NCI-H82 treated with DMSO at 0.1 percent for 48 hours (cell line): Measurements from ENCODE around the gene LRIT1.

ENCODE experiments used
- DNase-seq: peaks from one replicate; lab custom pipeline; 2025; ENCODE audit not compliant: unreplicated experiment; lab: John Stamatoyannopoulos, UW

LRIT1 gene

GRCh38 chr10:84254552-84255478, 13.5 kb upstream of the LRIT1 start:
- DNase-seq, result no peak

GRCh38 chr10:84248794-84249193, 7.4 kb upstream of the LRIT1 start:
- no peak for DNase-seq

- no peak for DNase-seq
These were observed 6.2 kb upstream of the LRIT1 start for GRCh38 chr10:84247496-84247895.

GRCh38 chr10:84244651-84245270, 3.4 kb upstream of the LRIT1 start, which contains the start of gene RGR:
Gene RGR, plus strand, starts transcription at chr10:84245053. Its CDS starts 38 bp downstream, at chr10:84245091.
- peak; percentile 84 for DNase-seq

GRCh38 chr10:84243759-84244158, 2.4 kb upstream of the LRIT1 start:
- DNase-seq, result no peak

GRCh38 chr10:84238909-84239308, 2.4 kb downstream of the LRIT1 start:
- no peak for DNase-seq

- DNase-seq, result no peak
These were observed 3.9 kb downstream of the LRIT1 start for GRCh38 chr10:84237199-84238051.

- no peak for DNase-seq
These were observed 4.5 kb downstream of the LRIT1 start for GRCh38 chr10:84236807-84237198.

- DNase-seq, result no peak
These were observed 6.2 kb downstream of the LRIT1 start for GRCh38 chr10:84235096-84235495.

- DNase-seq, result no peak
These were observed 6.9 kb downstream of the LRIT1 start for GRCh38 chr10:84234479-84234878.

GRCh38 chr10:84233940-84234339, 7.4 kb downstream of the LRIT1 start:
- no peak for DNase-seq

GRCh38 chr10:84232376-84232775, 9.0 kb downstream of the LRIT1 start:
- DNase-seq, result no peak

- no peak for DNase-seq
These were observed 11.0 kb downstream of the LRIT1 start for GRCh38 chr10:84230359-84230758.

- DNase-seq, result no peak
These were observed 13.5 kb downstream of the LRIT1 start for GRCh38 chr10:84227810-84228209.

GRCh38 chr10:84226616-84227015, 14.7 kb downstream of the LRIT1 start:
- DNase-seq, result peak; percentile 76

GRCh38 chr10:84225427-84226173, 15.7 kb downstream of the LRIT1 start, which contains the start of gene LRIT2:
Gene LRIT2, minus strand, starts transcription at chr10:84225544. Its CDS starts 24 bp downstream, at chr10:84225520.
- DNase-seq, result peak; percentile 67

GRCh38 chr10:84224411-84225028, 16.8 kb downstream of the LRIT1 start:
- no peak for DNase-seq

- DNase-seq, result no peak
These were observed 19.4 kb downstream of the LRIT1 start for GRCh38 chr10:84221916-84222315.

- DNase-seq, result no peak
These were observed 23.6 kb downstream of the LRIT1 start for GRCh38 chr10:84217746-84218145.

GRCh38 chr10:84216834-84217233, 24.5 kb downstream of the LRIT1 start:
- DNase-seq, result no peak
